ENCODE data around the gene RPS15.

DNA sequence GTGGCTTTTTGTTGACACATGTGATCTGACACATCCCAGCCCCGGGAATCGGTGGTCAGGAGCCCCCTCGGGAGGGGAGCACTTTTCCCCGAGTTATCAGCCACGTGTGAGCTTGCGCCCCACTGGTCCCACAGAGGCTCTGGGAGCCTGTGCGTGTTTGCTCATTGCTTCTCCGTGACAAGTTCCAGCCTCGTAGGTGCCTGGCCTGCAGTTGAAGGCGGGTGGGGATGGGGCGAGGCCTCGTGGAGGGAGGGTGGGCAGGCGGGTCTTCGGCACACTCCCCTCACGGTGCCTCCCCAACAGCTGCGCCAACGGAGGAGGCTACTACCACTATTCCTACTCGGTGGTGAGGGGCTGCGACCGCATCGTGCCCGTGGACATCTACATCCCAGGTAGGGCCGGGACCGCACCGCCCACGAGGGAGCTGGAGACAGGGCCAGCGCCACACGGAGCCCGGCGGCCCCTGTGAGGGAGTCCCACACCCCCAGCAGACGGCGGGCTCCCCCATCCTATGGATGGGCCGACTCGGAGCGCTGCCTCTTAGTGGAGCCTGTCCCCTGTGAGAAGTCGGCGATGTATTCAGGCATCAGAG lies 45.2 kb upstream of the RPS15 start:
- TF ChIP-seq ZNF8 (CRISPR knock-in tag; IDR thresholded peaks at IDR 0.05): no peak
- TF ChIP-seq, protein P1, sequence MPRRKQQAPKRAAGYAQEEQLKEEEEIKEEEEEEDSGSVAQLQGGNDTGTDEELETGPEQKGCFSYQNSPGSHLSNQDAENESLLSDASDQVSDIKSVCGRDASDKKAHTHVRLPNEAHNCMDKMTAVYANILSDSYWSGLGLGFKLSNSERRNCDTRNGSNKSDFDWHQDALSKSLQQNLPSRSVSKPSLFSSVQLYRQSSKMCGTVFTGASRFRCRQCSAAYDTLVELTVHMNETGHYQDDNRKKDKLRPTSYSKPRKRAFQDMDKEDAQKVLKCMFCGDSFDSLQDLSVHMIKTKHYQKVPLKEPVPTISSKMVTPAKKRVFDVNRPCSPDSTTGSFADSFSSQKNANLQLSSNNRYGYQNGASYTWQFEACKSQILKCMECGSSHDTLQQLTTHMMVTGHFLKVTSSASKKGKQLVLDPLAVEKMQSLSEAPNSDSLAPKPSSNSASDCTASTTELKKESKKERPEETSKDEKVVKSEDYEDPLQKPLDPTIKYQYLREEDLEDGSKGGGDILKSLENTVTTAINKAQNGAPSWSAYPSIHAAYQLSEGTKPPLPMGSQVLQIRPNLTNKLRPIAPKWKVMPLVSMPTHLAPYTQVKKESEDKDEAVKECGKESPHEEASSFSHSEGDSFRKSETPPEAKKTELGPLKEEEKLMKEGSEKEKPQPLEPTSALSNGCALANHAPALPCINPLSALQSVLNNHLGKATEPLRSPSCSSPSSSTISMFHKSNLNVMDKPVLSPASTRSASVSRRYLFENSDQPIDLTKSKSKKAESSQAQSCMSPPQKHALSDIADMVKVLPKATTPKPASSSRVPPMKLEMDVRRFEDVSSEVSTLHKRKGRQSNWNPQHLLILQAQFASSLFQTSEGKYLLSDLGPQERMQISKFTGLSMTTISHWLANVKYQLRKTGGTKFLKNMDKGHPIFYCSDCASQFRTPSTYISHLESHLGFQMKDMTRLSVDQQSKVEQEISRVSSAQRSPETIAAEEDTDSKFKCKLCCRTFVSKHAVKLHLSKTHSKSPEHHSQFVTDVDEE (CRISPR knock-in tag; IDR thresholded peaks at IDR 0.05): no peak
- TF ChIP-seq SNAI2 (CRISPR knock-in tag; IDR thresholded peaks at IDR 0.05): no peak
- TF ChIP-seq CSRNP3 (CRISPR knock-in tag; IDR thresholded peaks at IDR 0.05): no peak
